ENCODE data around the gene SDHA.
"Not testable (repeated sequence)": the region's sequence is repeated elsewhere in the genome, so short reads cannot be mapped to it uniquely, and the experiment has no call there.

SDHA gene

GRCh38 chr5:223791-224190 is 5.7 kb downstream of the SDHA start:
- DNase-seq: no peak

- DNase-seq: no peak
Observed at GRCh38 chr5:225334-225733, 7.2 kb downstream of the SDHA start.

GRCh38 chr5:227375-227774 is 9.3 kb downstream of the SDHA start:
- DNase-seq: not testable (repeated sequence)

- DNase-seq: no peak
Observed at GRCh38 chr5:228886-229285, 10.8 kb downstream of the SDHA start.

GRCh38 chr5:230711-231110 is 12.6 kb downstream of the SDHA start:
- DNase-seq: no peak

GRCh38 chr5:231661-232060 is 13.5 kb downstream of the SDHA start:
- DNase-seq: no peak

- DNase-seq: not testable (repeated sequence)
Observed at GRCh38 chr5:233426-233825, 15.3 kb downstream of the SDHA start.

- no peak for DNase-seq
Observed at GRCh38 chr5:234450-234849, 16.3 kb downstream of the SDHA start.

- DNase-seq: not testable (repeated sequence)
Observed at GRCh38 chr5:235527-235926, 17.4 kb downstream of the SDHA start.

GRCh38 chr5:237931-238330 is 19.8 kb downstream of the SDHA start:
- not testable (repeated sequence) for DNase-seq

- not testable (repeated sequence) for DNase-seq
Observed at GRCh38 chr5:240550-240949, 22.4 kb downstream of the SDHA start.

GRCh38 chr5:241045-241669 is 23.0 kb downstream of the SDHA start:
- not testable (repeated sequence) for DNase-seq

GRCh38 chr5:243683-244367 is 25.7 kb downstream of the SDHA start:
- not testable (repeated sequence) for DNase-seq

GRCh38 chr5:245717-246116 is 27.6 kb downstream of the SDHA start:
- DNase-seq: not testable (repeated sequence)

GRCh38 chr5:250396-250795 is 32.3 kb downstream of the SDHA start:
- not testable (repeated sequence) for DNase-seq

- not testable (repeated sequence) for DNase-seq
Observed at GRCh38 chr5:251016-251415, 32.9 kb downstream of the SDHA start.

GRCh38 chr5:251538-251937 is 33.4 kb downstream of the SDHA start:
- DNase-seq: not testable (repeated sequence)

- DNase-seq: not testable (repeated sequence)
Observed at GRCh38 chr5:251975-252374, 33.9 kb downstream of the SDHA start.

- no peak for DNase-seq
Observed at GRCh38 chr5:252546-252945, 34.4 kb downstream of the SDHA start.

GRCh38 chr5:254322-254721 is 36.2 kb downstream of the SDHA start:
- not testable (repeated sequence) for DNase-seq

GRCh38 chr5:255116-255515 is 37.0 kb downstream of the SDHA start:
- DNase-seq: not testable (repeated sequence)

GRCh38 chr5:256347-256746 is 38.2 kb downstream of the SDHA start:
- DNase-seq: not testable (repeated sequence)

GRCh38 chr5:257148-257547 is 39.0 kb downstream of the SDHA start:
- DNase-seq: no peak

- DNase-seq: not testable (repeated sequence)
Observed at GRCh38 chr5:263275-263974, 45.3 kb downstream of the SDHA start.
